Measurements from ENCODE around the gene PMS1. TPM values are rescaled to one million over a fixed set of nuclear protein-coding genes. Genes with fewer than 3 reads are reported as not detected.

The PMS1 gene
- total RNA-seq, 6 donors from 2014 or later, result 6.7 to 27.1 (median 20.0) TPM

GRCh38 chr2:189896809-189897208 is 112.6 kb downstream of the PMS1 start:
- ATAC-seq (ENCODE audit: low FRiP score in 2 of 2) (no peak), DNase-seq (no peak)
- H3K27ac ChIP-seq, result no peak overlapping the region
- H3K36me3 ChIP-seq, result no peaks in the 10 kb centered on the region
- H3K4me1 ChIP-seq, result no peaks in the 10 kb centered on the region
- H3K27me3 ChIP-seq, result no peaks in the 10 kb centered on the region
- TF ChIP-seq CTCF (IDR thresholded peaks at IDR 0.05) (no peak), POLR2A (IDR thresholded peaks at IDR 0.05) (no peak), POLR2AphosphoS5 (IDR thresholded peaks at IDR 0.05) (no peak), EP300 (IDR thresholded peaks at IDR 0.05) (no peak)
- WGBS, 2 donors, result 73 to 74% methylated on average over 1 of the region's 1 CpG
- no peak overlapping the region for H3K4me3 ChIP-seq
- H3K9me3 ChIP-seq, result no peaks in the 10 kb centered on the region

GRCh38 chr2:189899101-189899500 is 114.9 kb downstream of the PMS1 start:
- TF ChIP-seq POLR2A (IDR thresholded peaks at IDR 0.05) (no peak), EP300 (IDR thresholded peaks at IDR 0.05) (no peak), CTCF (IDR thresholded peaks at IDR 0.05) (no peak), POLR2AphosphoS5 (IDR thresholded peaks at IDR 0.05) (no peak)
- Histone ChIP-seq H3K27ac (no peak overlapping the region), H3K9me3 (no peaks in the 10 kb centered on the region), H3K36me3 (no peaks in the 10 kb centered on the region), H3K27me3 (no peaks in the 10 kb centered on the region), H3K4me3 (no peak overlapping the region), H3K4me1 (no peaks in the 10 kb centered on the region)
- DNase-seq (no peak), ATAC-seq (ENCODE audit: low FRiP score in 2 of 2) (no peak)

GRCh38 chr2:189900726-189901125 is 116.5 kb downstream of the PMS1 start:
- H3K27ac ChIP-seq, result no peak overlapping the region
- TF ChIP-seq EP300 (IDR thresholded peaks at IDR 0.05) (no peak), CTCF (IDR thresholded peaks at IDR 0.05) (no peak), POLR2A (IDR thresholded peaks at IDR 0.05) (no peak), POLR2AphosphoS5 (IDR thresholded peaks at IDR 0.05) (no peak)

GRCh38 chr2:189901664-189902063 is 117.4 kb downstream of the PMS1 start:
- DNase-seq (no peak), ATAC-seq (ENCODE audit: low FRiP score in 2 of 2) (no peak)
- Histone ChIP-seq H3K4me1 (no peaks in the 10 kb centered on the region), H3K36me3 (no peaks in the 10 kb centered on the region), H3K4me3 (no peak overlapping the region), H3K9me3 (no peaks in the 10 kb centered on the region), H3K27me3 (no peaks in the 10 kb centered on the region), H3K27ac (no peak overlapping the region)
- TF ChIP-seq EP300 (IDR thresholded peaks at IDR 0.05) (no peak), CTCF (IDR thresholded peaks at IDR 0.05) (no peak), POLR2AphosphoS5 (IDR thresholded peaks at IDR 0.05) (no peak), POLR2A (IDR thresholded peaks at IDR 0.05) (no peak)

More at GRCh38 chr2:189900726-189901125, 116.5 kb downstream of the PMS1 start:
- no peak for DNase-seq
- WGBS, 2 donors, result 72 to 82% methylated on average over 5 of the region's 5 CpGs
- Histone ChIP-seq H3K4me3 (no peak overlapping the region), H3K27me3 (no peaks in the 10 kb centered on the region), H3K36me3 (no peaks in the 10 kb centered on the region), H3K9me3 (no peaks in the 10 kb centered on the region), H3K4me1 (no peaks in the 10 kb centered on the region)
- ATAC-seq (ENCODE audit: low FRiP score in 2 of 2), result no peak

GRCh38 chr2:189913821-189914220 is 129.6 kb downstream of the PMS1 start:
- ATAC-seq (ENCODE audit: low FRiP score in 2 of 2) (no peak), DNase-seq (no peak)
- Histone ChIP-seq H3K4me1 (no peaks in the 10 kb centered on the region), H3K4me3 (no peak overlapping the region), H3K27me3 (no peaks in the 10 kb centered on the region), H3K27ac (no peak overlapping the region), H3K9me3 (no peaks in the 10 kb centered on the region), H3K36me3 (no peaks in the 10 kb centered on the region)
- no peak for TF ChIP-seq POLR2A (IDR thresholded peaks at IDR 0.05)
- TF ChIP-seq EP300 (IDR thresholded peaks at IDR 0.05), result no peak
- no peak for TF ChIP-seq CTCF (IDR thresholded peaks at IDR 0.05)
- TF ChIP-seq POLR2AphosphoS5 (IDR thresholded peaks at IDR 0.05), result no peak
- 67 to 69% methylated on average over 3 of the region's 3 CpGs for WGBS, 2 donors

Measured in upper lobe of left lung (tissue), 6 donors.